GM12878 (cell line): ENCODE data around the gene PTEN. TPM values are rescaled to one million over a fixed set of nuclear protein-coding genes. Genes with fewer than 3 reads are reported as not detected.

ENCODE experiments used
- ATAC-seq: fragments of 200-7000 bp; cut with Tn5 transposase; 3 replicates; pipeline ENCODE4 v1.9.1; 2020; ENCODE audit warnings: mild to moderate bottlenecking, moderate library complexity
- BruUV-seq: library from RNA; stranded (reverse); fragments of 400-500 nt; replicated peaks from 2 replicates; lab custom pipeline; 2021; lab: Mats Ljungman, UMichigan
- CTCF ChIA-PET: fragments of 300-600 bp; sonication (Branson Sonifier 250); formaldehyde crosslinking; extraction: SDS; loops from one replicate; lab custom pipeline; 2021; ENCODE audit warnings: inconsistent platforms; lab: Yijun Ruan, JAX
- POLR2A ChIA-PET: fragments of 350-600 bp; formaldehyde crosslinking; extraction: SDS; loops from one replicate; lab custom pipeline; 2021; ENCODE audit warnings: inconsistent platforms; lab: Charles Lee
- RAD21 ChIA-PET: fragments of 300-600 bp; sonication (Branson Sonifier 250); formaldehyde crosslinking; loops from one replicate; lab custom pipeline; 2023; ENCODE audit warnings: antibody characterized with exemption; ENCODE audit not compliant: unreplicated experiment; lab: Charles Lee
- SMC1A ChIA-PET: fragments of 300-600 bp; sonication (Branson Sonifier 250); formaldehyde crosslinking; loops from one replicate; lab custom pipeline; 2023; ENCODE audit not compliant: unreplicated experiment, uncharacterized antibody; lab: Charles Lee
- DNase-seq: peaks from one replicate; pipeline ENCODE4 v3.0.0-alpha.2; 2011; ENCODE audit warnings: low read depth, low spot score
- FAIRE-seq: peaks from 3 replicates; lab custom pipeline; 2011; peaks lifted over from hg19 to GRCh38; lab: Jason Lieb, UNC
- H2AFZ ChIP-seq: 2 replicates; pipeline ENCODE4 v1.6.0; 2011; ENCODE audit warnings: low read depth, low read length, control low read depth; ENCODE audit not compliant: control insufficient read depth
- H3K27ac ChIP-seq: 2 replicates; pipeline ENCODE4 v1.5.1; 2011; ENCODE audit warnings: control low read depth; ENCODE audit not compliant: control insufficient read depth, insufficient read depth
- H3K27me3 ChIP-seq, 2 experiments: replicated peaks in 1 of 2; 2 replicates each; pipeline versions ENCODE4 v1.6.0 to v1.6.1; 2011; ENCODE audit warnings: low read length in 1 of 2; ENCODE audit not compliant: control insufficient read depth in 2 of 2, insufficient read depth in 2 of 2
- H3K36me3 ChIP-seq, 2 experiments: 2 replicates each; pipeline ENCODE4 v1.5.1; 2011; ENCODE audit warnings: low read length in 1 of 2; ENCODE audit not compliant: control insufficient read depth in 2 of 2, insufficient read depth in 2 of 2
- H3K4me1 ChIP-seq: 2 replicates; pipeline ENCODE4 v1.6.1; 2011; ENCODE audit warnings: mild to moderate bottlenecking, low read length, moderate library complexity, mixed read lengths; ENCODE audit not compliant: control insufficient read depth, insufficient read depth
- H3K4me2 ChIP-seq: 2 replicates; pipeline ENCODE4 v1.6.0; 2011; ENCODE audit warnings: control low read depth; ENCODE audit not compliant: control insufficient read depth, insufficient read depth
- H3K4me3 ChIP-seq: fragments of 200-600 bp; sonication (generic); 2 replicates; pipeline ENCODE4 v1.5.1; 2016
- H3K79me2 ChIP-seq: 2 replicates; pipeline ENCODE4 v1.6.0; 2011; ENCODE audit warnings: low read length; ENCODE audit not compliant: control insufficient read depth, insufficient read depth
- H3K9ac ChIP-seq: 2 replicates; pipeline ENCODE4 v1.8.0; 2011; ENCODE audit warnings: low read length, control low read depth, mixed read lengths; ENCODE audit not compliant: control insufficient read depth, insufficient read depth
- H3K9me3 ChIP-seq: replicated peaks from 3 replicates; pipeline ENCODE4 v1.5.1; 2011; ENCODE audit warnings: mild to moderate bottlenecking, low read length; ENCODE audit not compliant: control insufficient read depth, insufficient read depth
- H4K20me1 ChIP-seq: 2 replicates; pipeline ENCODE4 v1.6.0; 2011; ENCODE audit not compliant: control insufficient read depth, insufficient read depth
- BCL11A ChIP-seq: IDR thresholded peaks from 2 replicates; pipeline ENCODE4 v1.6.1; 2011; ENCODE audit warnings: low read depth, low read length
- FOS ChIP-seq: IDR thresholded peaks from 3 replicates; pipeline ENCODE4 v1.6.1; 2011; ENCODE audit warnings: borderline replicate concordance; ENCODE audit not compliant: insufficient read length; ENCODE audit errors: extremely low read depth
- GATAD2B ChIP-seq: fragments of 450-650 bp; conservative IDR thresholded peaks from 2 replicates; pipeline ENCODE4 v1.6.1; 2017; ENCODE audit warnings: low read depth, mild to moderate bottlenecking, moderate library complexity
- HDAC6 ChIP-seq: fragments of 200-600 bp; sonication (generic); IDR thresholded peaks from one replicate; pipeline ENCODE4 v1.8.0; 2017; ENCODE audit warnings: antibody characterized with exemption; ENCODE audit not compliant: unreplicated experiment
- KAT2A ChIP-seq: conservative IDR thresholded peaks from 2 replicates; pipeline ENCODE4 v1.6.1; 2011; ENCODE audit warnings: low read depth, low read length; ENCODE audit not compliant: control insufficient read depth
- KLF5 ChIP-seq: fragments of 450-650 bp; IDR thresholded peaks from 2 replicates; pipeline ENCODE4 v1.6.1; 2014; ENCODE audit warnings: mild to moderate bottlenecking; ENCODE audit not compliant: partially characterized antibody
- PAX5 ChIP-seq: IDR thresholded peaks from 2 replicates; pipeline ENCODE4 v1.6.1; 2011; ENCODE audit warnings: low read depth, low read length, borderline replicate concordance
- POLR2A ChIP-seq: IDR thresholded peaks from 2 replicates; pipeline ENCODE4 v1.6.1; 2011; ENCODE audit warnings: low read depth, mild to moderate bottlenecking, low read length
- RB1 ChIP-seq: fragments of 450-650 bp; formaldehyde crosslinking; IDR thresholded peaks from 2 replicates; pipeline ENCODE4 v1.6.1; 2017; ENCODE audit warnings: mild to moderate bottlenecking, borderline replicate concordance
- RBBP5 ChIP-seq: fragments of 200-600 bp; sonication (generic); conservative IDR thresholded peaks from 2 replicates; pipeline ENCODE4 v1.6.1; 2016
- STAT1 ChIP-seq: fragments of 450-650 bp; conservative IDR thresholded peaks from 2 replicates; pipeline ENCODE4 v1.6.1; 2014; ENCODE audit warnings: antibody characterized with exemption, mild to moderate bottlenecking
- ZNF384 ChIP-seq: IDR thresholded peaks from 2 replicates; pipeline ENCODE4 v1.6.1; 2012; ENCODE audit warnings: low read depth, mild to moderate bottlenecking, low read length, improper control_type of control experiment, borderline replicate concordance
- WGBS: methylation state at CpG from one replicate; pipeline ENCODE4 v1.1.6; 2016; ENCODE audit warnings: low lambda C conversion rate; ENCODE audit not compliant: insufficient replicate concordance, insufficient coverage; ENCODE audit errors: missing lambda C conversion rate; 5-methylcytosine and 5-hydroxymethylcytosine counted together
- in situ Hi-C: fragments of 300-500 bp; cut with MboI; formaldehyde crosslinking; loops from 9 replicates; pipeline ENCODE4 v1.14.3; 2018; ENCODE audit warnings: mixed read lengths
- intact Hi-C: fragments of 100-400 bp; cut with micrococcal nuclease; formaldehyde crosslinking; loops from one replicate; pipeline ENCODE4 v1.14.2; 2022; ENCODE audit not compliant: unreplicated experiment
- polyA plus RNA-seq, 11 experiments: library from polyadenylated mRNA; depleted of rRNA in 4 of 11; unstranded in 6 of 11; stranded (reverse) in 5 of 11; fragments of >200 nt; fragmentation: Nextera tagmentation in 4 of 11; fragmentation: Illumina TruSeq in 1 of 11; extraction: Ambion mirVana in 4 of 11; extraction: Trizol in 1 of 11; gene quantifications; 1 replicate in 1 of 11; 2 replicates in 10 of 11; pipeline versions ENCODE4 v1.2.1 to v1.2.3, GENCODE V29; 2011 to 2016; ENCODE audit warnings: inconsistent platforms in 2 of 11, missing spikeins in 2 of 11, low read depth in 1 of 11
- total RNA-seq, 4 experiments: library from RNA; depleted of rRNA in 3 of 4; stranded (reverse); fragments of >200 nt in 3 of 4; fragmentation: Illumina TruSeq in 1 of 4; extraction: Trizol in 1 of 4; gene quantifications; 2 replicates each; pipeline versions ENCODE4 v1.2.1 to v1.2.3, GENCODE V29; 2013 to 2021
- TF ChIP-seq, protein P1 (sequence below): fragments of 450-650 bp; IDR thresholded peaks from 2 replicates; pipeline ENCODE4 v1.6.1; 2017; ENCODE audit warnings: mild to moderate bottlenecking, moderate library complexity
- TF ChIP-seq, protein P2 (sequence below): fragments of 450-650 bp; IDR thresholded peaks from 2 replicates; pipeline ENCODE4 v1.6.1; 2017; ENCODE audit warnings: low read depth, mild to moderate bottlenecking, moderate library complexity
- TF ChIP-seq, protein P3 (sequence below): IDR thresholded peaks from 2 replicates; pipeline ENCODE4 v1.6.1; 2011; ENCODE audit warnings: low read depth, mild to moderate bottlenecking, low read length, moderate library complexity, borderline replicate concordance; ENCODE audit errors: extremely low read depth

PTEN gene
- total and polyA plus RNA-seq, 10 of the 15 experiments (the other 5 are each of a cell fraction or from before 2014, with no cell fraction given): 26.1 to 175 (median 58.1) TPM

DNA sequence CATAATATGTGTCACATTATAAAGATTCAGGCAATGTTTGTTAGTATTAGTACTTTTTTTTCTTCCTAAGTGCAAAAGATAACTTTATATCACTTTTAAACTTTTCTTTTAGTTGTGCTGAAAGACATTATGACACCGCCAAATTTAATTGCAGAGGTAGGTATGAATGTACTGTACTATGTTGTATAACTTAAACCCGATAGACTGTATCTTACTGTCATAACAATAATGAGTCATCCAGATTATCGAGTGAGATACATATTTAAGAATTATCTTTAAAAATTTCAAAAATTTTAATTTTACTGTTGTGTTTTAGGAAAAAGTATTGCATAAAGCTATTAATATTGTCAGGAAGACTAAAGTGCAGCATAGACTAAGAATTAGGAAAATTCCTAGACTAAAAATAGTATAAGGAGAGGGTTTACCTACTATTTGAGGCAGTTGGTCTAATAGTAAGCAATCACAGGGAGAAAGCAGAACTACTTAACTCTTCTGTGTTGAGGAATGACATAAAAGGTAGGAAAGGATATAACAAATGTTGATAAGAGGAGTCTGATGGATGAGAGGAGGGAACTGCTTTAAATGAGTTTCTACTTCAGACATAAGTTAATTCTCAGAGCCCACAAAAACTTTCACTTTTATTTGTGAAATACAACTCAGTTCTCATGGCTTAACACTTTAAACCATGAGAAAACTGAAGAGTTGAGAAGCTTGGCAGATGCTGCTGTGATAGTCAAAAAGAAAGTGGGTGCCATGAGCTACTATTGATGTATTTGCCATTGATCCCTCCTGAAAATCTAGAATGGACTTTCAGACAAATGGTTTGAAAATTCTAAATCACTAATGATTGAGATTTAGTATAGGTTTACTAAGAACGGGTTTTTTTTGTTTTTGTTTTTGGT lies 67.8 kb downstream of the PTEN start:
- Histone ChIP-seq H3K9ac (no peak overlapping the region; the same call in 1 of the 2 replicates), H3K9me3 (no peaks in the 10 kb centered on the region), H3K27me3 (no peaks in the 10 kb centered on the region), H2AFZ (no peak overlapping the region), H3K4me1 (peaks cover 39% of the 10 kb centered on the region), H3K27ac (peak overlapping the region; percentile 71), H4K20me1 (no peaks in the 10 kb centered on the region), H3K79me2 (peaks cover 90% of the 10 kb centered on the region), H3K4me2 (peak overlapping the region; percentile 53; the same call in 1 of the 2 replicates), H3K4me3 (no peak overlapping the region), H3K36me3 (peaks cover 0 to 16% of the 10 kb centered on the region in 2 experiments; a peak in 3 of 4 replicates)
- ChIA-PET SMC1A (interaction anchor here (0.6 to 3.5 kb wide), 15 partner anchors 11 to 207 kb away, joined by 3 to 18 read pairs (median 3); partner anchors contain the start of genes KLLN and PTEN), POLR2A (interaction anchor here (0.6 to 1.4 kb wide), 3 partner anchors 14 to 180 kb away, joined by 3 to 4 read pairs (median 3); no protein-coding TSS in a partner anchor), RAD21 (interaction anchor here (0.7 to 1.5 kb wide), 7 partner anchors 48 to 160 kb away, joined by 3 to 5 read pairs (median 4); no protein-coding TSS in a partner anchor), CTCF (interaction anchor here (0.8 to 1.3 kb wide), 3 partner anchors 66 to 177 kb away, joined by 3 to 4 read pairs (median 3); no protein-coding TSS in a partner anchor)
- intact Hi-C loops (loop anchor here (1.0 to 5.0 kb wide), 2 partner anchors 69 to 134 kb away; partner anchors contain the start of genes KLLN and PTEN), in situ Hi-C loops (no loop called here)
- ATAC-seq: peak; percentile 67
- BruUV-seq: no TSS peak
- FAIRE-seq: peak; percentile 61
- WGBS: 42% methylated on average over 4 of the region's 4 CpGs
- DNase-seq: peak; percentile 66
- TF ChIP-seq KLF5 (no peak), GATAD2B (no peak), ZNF384 (no peak), STAT1 (no peak), FOS (no peak), KAT2A (no peak), BCL11A (peak; percentile 16; the same call in 1 of the 2 replicates), PAX5 (no peak), POLR2A (no peak), HDAC6 (no peak), RB1 (no peak), RBBP5 (no peak)
- TF ChIP-seq, protein P1, sequence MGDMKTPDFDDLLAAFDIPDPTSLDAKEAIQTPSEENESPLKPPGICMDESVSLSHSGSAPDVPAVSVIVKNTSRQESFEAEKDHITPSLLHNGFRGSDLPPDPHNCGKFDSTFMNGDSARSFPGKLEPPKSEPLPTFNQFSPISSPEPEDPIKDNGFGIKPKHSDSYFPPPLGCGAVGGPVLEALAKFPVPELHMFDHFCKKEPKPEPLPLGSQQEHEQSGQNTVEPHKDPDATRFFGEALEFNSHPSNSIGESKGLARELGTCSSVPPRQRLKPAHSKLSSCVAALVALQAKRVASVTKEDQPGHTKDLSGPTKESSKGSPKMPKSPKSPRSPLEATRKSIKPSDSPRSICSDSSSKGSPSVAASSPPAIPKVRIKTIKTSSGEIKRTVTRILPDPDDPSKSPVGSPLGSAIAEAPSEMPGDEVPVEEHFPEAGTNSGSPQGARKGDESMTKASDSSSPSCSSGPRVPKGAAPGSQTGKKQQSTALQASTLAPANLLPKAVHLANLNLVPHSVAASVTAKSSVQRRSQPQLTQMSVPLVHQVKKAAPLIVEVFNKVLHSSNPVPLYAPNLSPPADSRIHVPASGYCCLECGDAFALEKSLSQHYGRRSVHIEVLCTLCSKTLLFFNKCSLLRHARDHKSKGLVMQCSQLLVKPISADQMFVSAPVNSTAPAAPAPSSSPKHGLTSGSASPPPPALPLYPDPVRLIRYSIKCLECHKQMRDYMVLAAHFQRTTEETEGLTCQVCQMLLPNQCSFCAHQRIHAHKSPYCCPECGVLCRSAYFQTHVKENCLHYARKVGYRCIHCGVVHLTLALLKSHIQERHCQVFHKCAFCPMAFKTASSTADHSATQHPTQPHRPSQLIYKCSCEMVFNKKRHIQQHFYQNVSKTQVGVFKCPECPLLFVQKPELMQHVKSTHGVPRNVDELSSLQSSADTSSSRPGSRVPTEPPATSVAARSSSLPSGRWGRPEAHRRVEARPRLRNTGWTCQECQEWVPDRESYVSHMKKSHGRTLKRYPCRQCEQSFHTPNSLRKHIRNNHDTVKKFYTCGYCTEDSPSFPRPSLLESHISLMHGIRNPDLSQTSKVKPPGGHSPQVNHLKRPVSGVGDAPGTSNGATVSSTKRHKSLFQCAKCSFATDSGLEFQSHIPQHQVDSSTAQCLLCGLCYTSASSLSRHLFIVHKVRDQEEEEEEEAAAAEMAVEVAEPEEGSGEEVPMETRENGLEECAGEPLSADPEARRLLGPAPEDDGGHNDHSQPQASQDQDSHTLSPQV: no peak
- TF ChIP-seq, protein P2, sequence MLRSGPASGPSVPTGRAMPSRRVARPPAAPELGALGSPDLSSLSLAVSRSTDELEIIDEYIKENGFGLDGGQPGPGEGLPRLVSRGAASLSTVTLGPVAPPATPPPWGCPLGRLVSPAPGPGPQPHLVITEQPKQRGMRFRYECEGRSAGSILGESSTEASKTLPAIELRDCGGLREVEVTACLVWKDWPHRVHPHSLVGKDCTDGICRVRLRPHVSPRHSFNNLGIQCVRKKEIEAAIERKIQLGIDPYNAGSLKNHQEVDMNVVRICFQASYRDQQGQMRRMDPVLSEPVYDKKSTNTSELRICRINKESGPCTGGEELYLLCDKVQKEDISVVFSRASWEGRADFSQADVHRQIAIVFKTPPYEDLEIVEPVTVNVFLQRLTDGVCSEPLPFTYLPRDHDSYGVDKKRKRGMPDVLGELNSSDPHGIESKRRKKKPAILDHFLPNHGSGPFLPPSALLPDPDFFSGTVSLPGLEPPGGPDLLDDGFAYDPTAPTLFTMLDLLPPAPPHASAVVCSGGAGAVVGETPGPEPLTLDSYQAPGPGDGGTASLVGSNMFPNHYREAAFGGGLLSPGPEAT: peak; percentile 34; the same call in 1 of the 2 replicates
- TF ChIP-seq, protein P3, sequence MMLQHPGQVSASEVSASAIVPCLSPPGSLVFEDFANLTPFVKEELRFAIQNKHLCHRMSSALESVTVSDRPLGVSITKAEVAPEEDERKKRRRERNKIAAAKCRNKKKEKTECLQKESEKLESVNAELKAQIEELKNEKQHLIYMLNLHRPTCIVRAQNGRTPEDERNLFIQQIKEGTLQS: no peak
